H1 (cell line): ENCODE results near the gene LMAN2. TPM values are rescaled to one million over a fixed set of nuclear protein-coding genes. Genes with fewer than 3 reads are reported as not detected.

Source experiments
- ATF3 ChIP-seq: IDR thresholded peaks from 2 replicates; pipeline ENCODE4 v1.6.1; 2011; ENCODE audit warnings: low read depth, mild to moderate bottlenecking, low read length; ENCODE audit not compliant: insufficient read depth
- polyA plus RNA-seq, 7 experiments: library from polyadenylated mRNA; depleted of rRNA in 3 of 7; stranded (reverse) in 5 of 7; unstranded in 2 of 7; fragments of >200 nt in 5 of 7; fragments of 200-250 nt in 2 of 7; gene quantifications; 1 replicate in 5 of 7; 2 replicates in 1 of 7; 4 replicates in 1 of 7; pipeline versions ENCODE4 v1.2.1 to v1.2.3, GENCODE V29; 2011 to 2013; ENCODE audit warnings: missing spikeins in 2 of 7, mixed read lengths in 2 of 7
- total RNA-seq: library from RNA; stranded (reverse); fragmentation: NEBNext Ultra II Directional; extraction: Animal tissue kit (Norgen Biotek cat#: 25700); gene quantifications from 2 replicates; pipeline ENCODE4 v1.2.1, GENCODE V29; 2021

Gene LMAN2
- total and polyA plus RNA-seq, 2 of the 8 experiments (the other 6 are each of a cell fraction or from before 2014, with no cell fraction given): 116 to 225 TPM

- TF ChIP-seq ATF3: no peak
These were observed 14.5 kb upstream of the LMAN2 start (continued) for GRCh38 chr5:177365845-177366527.
